ENCODE measurements around the gene CLIC3.

Gene CLIC3

GRCh38 chr9:137016436-137016835 lies 20.1 kb upstream of the CLIC3 start:
- no peaks in the 10 kb centered on the region for H3K27me3 Mint-ChIP-seq
- peaks cover 89% of the 10 kb centered on the region for H3K36me3 Mint-ChIP-seq (ENCODE audit: low read depth)
- peaks cover 5% of the 10 kb centered on the region for H3K4me1 Mint-ChIP-seq (ENCODE audit: low read depth)
- H3K9me3 Mint-ChIP-seq: no peaks in the 10 kb centered on the region
- intact Hi-C loops (cut with micrococcal nuclease): no loop called here
- H3K27ac Mint-ChIP-seq: no peak overlapping the region
- H3K4me3 Mint-ChIP-seq: no peak overlapping the region

GRCh38 chr9:137015976-137016375 lies 19.6 kb upstream of the CLIC3 start:
- no peak overlapping the region for H3K27ac Mint-ChIP-seq

GRCh38 chr9:137015540-137015930 lies 19.2 kb upstream of the CLIC3 start:
- Mint-ChIP-seq H3K4me1 (ENCODE audit: low read depth) (peaks cover 5% of the 10 kb centered on the region), H3K9me3 (no peaks in the 10 kb centered on the region), H3K4me3 (no peak overlapping the region), H3K27me3 (no peaks in the 10 kb centered on the region), H3K27ac (no peak overlapping the region), H3K36me3 (ENCODE audit: low read depth) (peaks cover 91% of the 10 kb centered on the region)
- intact Hi-C loops (cut with micrococcal nuclease): no loop called here

More at GRCh38 chr9:137015976-137016375, 19.6 kb upstream of the CLIC3 start:
- no peak overlapping the region for H3K4me3 Mint-ChIP-seq
- intact Hi-C loops (cut with micrococcal nuclease): no loop called here
- peaks cover 5% of the 10 kb centered on the region for H3K4me1 Mint-ChIP-seq (ENCODE audit: low read depth)
- H3K9me3 Mint-ChIP-seq: no peaks in the 10 kb centered on the region
- H3K36me3 Mint-ChIP-seq (ENCODE audit: low read depth): peaks cover 90% of the 10 kb centered on the region
- H3K27me3 Mint-ChIP-seq: no peaks in the 10 kb centered on the region

GRCh38 chr9:137014776-137015539 lies 18.6 kb upstream of the CLIC3 start:
- Mint-ChIP-seq H3K9me3 (no peaks in the 10 kb centered on the region), H3K27ac (no peak overlapping the region), H3K27me3 (no peaks in the 10 kb centered on the region), H3K4me3 (no peak overlapping the region), H3K36me3 (ENCODE audit: low read depth) (peaks cover 92% of the 10 kb centered on the region), H3K4me1 (ENCODE audit: low read depth) (peaks cover 5% of the 10 kb centered on the region)
- intact Hi-C loops (cut with micrococcal nuclease): no loop called here

- intact Hi-C loops (cut with micrococcal nuclease): no loop called here
- H3K9me3 Mint-ChIP-seq: no peaks in the 10 kb centered on the region
- H3K27ac Mint-ChIP-seq: no peak overlapping the region
- H3K4me1 Mint-ChIP-seq (ENCODE audit: low read depth): peaks cover 5% of the 10 kb centered on the region
- H3K4me3 Mint-ChIP-seq: no peak overlapping the region
- peaks cover 98% of the 10 kb centered on the region for H3K36me3 Mint-ChIP-seq (ENCODE audit: low read depth)
- H3K27me3 Mint-ChIP-seq: no peaks in the 10 kb centered on the region
Observed at GRCh38 chr9:137014166-137014565, 17.8 kb upstream of the CLIC3 start.

- Mint-ChIP-seq H3K27ac (no peak overlapping the region), H3K36me3 (ENCODE audit: low read depth) (peaks cover 97% of the 10 kb centered on the region), H3K27me3 (no peaks in the 10 kb centered on the region), H3K9me3 (no peaks in the 10 kb centered on the region), H3K4me3 (no peak overlapping the region), H3K4me1 (ENCODE audit: low read depth) (peaks cover 2% of the 10 kb centered on the region)
- intact Hi-C loops (cut with micrococcal nuclease): no loop called here
Observed at GRCh38 chr9:137013571-137013940, 17.2 kb upstream of the CLIC3 start.

GRCh38 chr9:137012694-137013570 lies 16.6 kb upstream of the CLIC3 start:
- Mint-ChIP-seq H3K27ac (no peak overlapping the region), H3K9me3 (no peaks in the 10 kb centered on the region), H3K36me3 (ENCODE audit: low read depth) (peaks cover 97% of the 10 kb centered on the region), H3K4me1 (ENCODE audit: low read depth) (no peaks in the 10 kb centered on the region), H3K27me3 (no peaks in the 10 kb centered on the region), H3K4me3 (no peak overlapping the region)
- intact Hi-C loops (cut with micrococcal nuclease): no loop called here

- no peaks in the 10 kb centered on the region for H3K9me3 Mint-ChIP-seq
- no peak overlapping the region for H3K4me3 Mint-ChIP-seq
- H3K36me3 Mint-ChIP-seq (ENCODE audit: low read depth): peaks cover 91% of the 10 kb centered on the region
- intact Hi-C loops (cut with micrococcal nuclease): no loop called here
- no peaks in the 10 kb centered on the region for H3K4me1 Mint-ChIP-seq (ENCODE audit: low read depth)
- H3K27ac Mint-ChIP-seq: no peak overlapping the region
- H3K27me3 Mint-ChIP-seq: no peaks in the 10 kb centered on the region
Observed at GRCh38 chr9:137011907-137012675, 15.7 kb upstream of the CLIC3 start.

- Mint-ChIP-seq H3K27me3 (peaks cover 5% of the 10 kb centered on the region), H3K27ac (no peak overlapping the region), H3K36me3 (ENCODE audit: low read depth) (peaks cover 82% of the 10 kb centered on the region), H3K4me3 (no peak overlapping the region), H3K4me1 (ENCODE audit: low read depth) (peaks cover 6% of the 10 kb centered on the region), H3K9me3 (no peaks in the 10 kb centered on the region)
- intact Hi-C loops (cut with micrococcal nuclease): no loop called here
Observed at GRCh38 chr9:137011156-137011555, 14.8 kb upstream of the CLIC3 start.

- Mint-ChIP-seq H3K27me3 (peaks cover 8% of the 10 kb centered on the region), H3K9me3 (peaks cover under 1% of the 10 kb centered on the region), H3K27ac (no peak overlapping the region), H3K36me3 (ENCODE audit: low read depth) (peaks cover 72% of the 10 kb centered on the region), H3K4me1 (ENCODE audit: low read depth) (peaks cover 9% of the 10 kb centered on the region), H3K4me3 (no peak overlapping the region)
- intact Hi-C loops (cut with micrococcal nuclease): no loop called here
Observed at GRCh38 chr9:137009938-137010732, 13.8 kb upstream of the CLIC3 start.

- Mint-ChIP-seq H3K4me1 (ENCODE audit: low read depth) (peaks cover 9% of the 10 kb centered on the region), H3K4me3 (no peak overlapping the region), H3K27me3 (peaks cover 8% of the 10 kb centered on the region), H3K27ac (no peak overlapping the region), H3K9me3 (peaks cover 8% of the 10 kb centered on the region), H3K36me3 (ENCODE audit: low read depth) (peaks cover 62% of the 10 kb centered on the region)
- intact Hi-C loops (cut with micrococcal nuclease): no loop called here
Observed at GRCh38 chr9:137009217-137009616, 12.8 kb upstream of the CLIC3 start.

- intact Hi-C loops (cut with micrococcal nuclease): no loop called here
- Mint-ChIP-seq H3K9me3 (peaks cover 8% of the 10 kb centered on the region), H3K4me3 (no peak overlapping the region), H3K4me1 (ENCODE audit: low read depth) (peaks cover 9% of the 10 kb centered on the region), H3K27ac (no peak overlapping the region), H3K27me3 (peaks cover 8% of the 10 kb centered on the region), H3K36me3 (ENCODE audit: low read depth) (peaks cover 53% of the 10 kb centered on the region)
Observed at GRCh38 chr9:137008312-137008711, 11.9 kb upstream of the CLIC3 start.

GRCh38 chr9:137007816-137008270 lies 11.5 kb upstream of the CLIC3 start:
- peaks cover 51% of the 10 kb centered on the region for H3K36me3 Mint-ChIP-seq (ENCODE audit: low read depth)
- no peak overlapping the region for H3K4me3 Mint-ChIP-seq
- peaks cover 8% of the 10 kb centered on the region for H3K9me3 Mint-ChIP-seq
- intact Hi-C loops (cut with micrococcal nuclease): no loop called here
- no peak overlapping the region for H3K27ac Mint-ChIP-seq
- peaks cover 8% of the 10 kb centered on the region for H3K27me3 Mint-ChIP-seq
- H3K4me1 Mint-ChIP-seq (ENCODE audit: low read depth): peaks cover 9% of the 10 kb centered on the region
